HL-60/S4 treated with retinoic acid at 250 ng/mL for 4 days and 3 days (cell line): ENCODE results near the gene RNASE12.
"Not testable (repeated sequence)": the region's sequence is repeated elsewhere in the genome, so short reads cannot be mapped to it uniquely, and the experiment has no call there.

ENCODE experiments used
- in situ Hi-C: fragments of 300-500 bp; cut with MboI; formaldehyde crosslinking; loops from 2 replicates; pipeline ENCODE4 v1.7.0; 2022; ENCODE audit warnings: low sequenced_read_pairs

Gene RNASE12

GRCh38 chr14:20614038-20614840 lies 23.1 kb upstream of the RNASE12 start:
- in situ Hi-C loops, result no loop called here

GRCh38 chr14:20613094-20614037 lies 22.2 kb upstream of the RNASE12 start:
- in situ Hi-C loops, result no loop called here

GRCh38 chr14:20612403-20612802 lies 21.2 kb upstream of the RNASE12 start:
- in situ Hi-C loops, result no loop called here

- in situ Hi-C loops, result no loop called here
Measured at GRCh38 chr14:20611277-20611676, 20.1 kb upstream of the RNASE12 start.

GRCh38 chr14:20610002-20610765 lies 19.0 kb upstream of the RNASE12 start:
- in situ Hi-C loops, result no loop called here

GRCh38 chr14:20609215-20610001 lies 18.2 kb upstream of the RNASE12 start:
- in situ Hi-C loops, result loop anchor here (10.0 kb wide), 1 partner anchor 285 kb away; no protein-coding TSS in a partner anchor

GRCh38 chr14:20608383-20609110 lies 17.4 kb upstream of the RNASE12 start:
- in situ Hi-C loops, result loop anchor here (10.0 kb wide), 1 partner anchor 284 kb away; no protein-coding TSS in a partner anchor

- in situ Hi-C loops, result loop anchor here (10.0 kb wide), 1 partner anchor 283 kb away; no protein-coding TSS in a partner anchor
Measured at GRCh38 chr14:20607617-20608016, 16.4 kb upstream of the RNASE12 start.

- in situ Hi-C loops, result loop anchor here (10.0 kb wide), 1 partner anchor 282 kb away; no protein-coding TSS in a partner anchor
Measured at GRCh38 chr14:20606902-20607242, 15.7 kb upstream of the RNASE12 start.

GRCh38 chr14:20606190-20606901 lies 15.2 kb upstream of the RNASE12 start:
- in situ Hi-C loops, result loop anchor here (10.0 kb wide), 1 partner anchor 282 kb away; no protein-coding TSS in a partner anchor

- in situ Hi-C loops, result loop anchor here (10.0 kb wide), 1 partner anchor 279 kb away; no protein-coding TSS in a partner anchor
Measured at GRCh38 chr14:20603813-20604690, 12.9 kb upstream of the RNASE12 start.

- in situ Hi-C loops, result loop anchor here (10.0 kb wide), 1 partner anchor 278 kb away; no protein-coding TSS in a partner anchor
Measured at GRCh38 chr14:20602583-20602982, 11.4 kb upstream of the RNASE12 start.

- in situ Hi-C loops, result loop anchor here (10.0 kb wide), 1 partner anchor 277 kb away; no protein-coding TSS in a partner anchor
Measured at GRCh38 chr14:20601522-20601921, 10.3 kb upstream of the RNASE12 start.

GRCh38 chr14:20597108-20597507 lies 5.9 kb upstream of the RNASE12 start:
- in situ Hi-C loops, result no loop called here

- in situ Hi-C loops, result not testable (repeated sequence)
Measured at GRCh38 chr14:20595726-20596125, 4.5 kb upstream of the RNASE12 start.

GRCh38 chr14:20592574-20592973 lies 1.4 kb upstream of the RNASE12 start:
- in situ Hi-C loops, result no loop called here

GRCh38 chr14:20587489-20588154 lies 3.6 kb downstream of the RNASE12 start, which contains the start of gene RNASE11:
TSS of gene RNASE11 (minus strand) at chr14:20588001.
- in situ Hi-C loops, result no loop called here
